MM.1S (cell line): Measurements from ENCODE around the gene PDGFA.

ENCODE experiments used
- EZH2phosphoT487 ChIP-seq: fragments of 300-600 bp; sonication (generic); IDR thresholded peaks from 2 replicates; pipeline ENCODE4 v1.6.1; 2018; ENCODE audit warnings: antibody characterized with exemption, low read length
- TF ChIP-seq, protein P1 (sequence below): fragments of 300-600 bp; sonication (generic); IDR thresholded peaks from 2 replicates; pipeline ENCODE4 v1.5.1; 2016; ENCODE audit warnings: antibody characterized with exemption, low read length, mixed read lengths

GRCh38 chr7:512541-513311 lies 6.9 kb downstream of the PDGFA start:
- TF ChIP-seq, protein P1, sequence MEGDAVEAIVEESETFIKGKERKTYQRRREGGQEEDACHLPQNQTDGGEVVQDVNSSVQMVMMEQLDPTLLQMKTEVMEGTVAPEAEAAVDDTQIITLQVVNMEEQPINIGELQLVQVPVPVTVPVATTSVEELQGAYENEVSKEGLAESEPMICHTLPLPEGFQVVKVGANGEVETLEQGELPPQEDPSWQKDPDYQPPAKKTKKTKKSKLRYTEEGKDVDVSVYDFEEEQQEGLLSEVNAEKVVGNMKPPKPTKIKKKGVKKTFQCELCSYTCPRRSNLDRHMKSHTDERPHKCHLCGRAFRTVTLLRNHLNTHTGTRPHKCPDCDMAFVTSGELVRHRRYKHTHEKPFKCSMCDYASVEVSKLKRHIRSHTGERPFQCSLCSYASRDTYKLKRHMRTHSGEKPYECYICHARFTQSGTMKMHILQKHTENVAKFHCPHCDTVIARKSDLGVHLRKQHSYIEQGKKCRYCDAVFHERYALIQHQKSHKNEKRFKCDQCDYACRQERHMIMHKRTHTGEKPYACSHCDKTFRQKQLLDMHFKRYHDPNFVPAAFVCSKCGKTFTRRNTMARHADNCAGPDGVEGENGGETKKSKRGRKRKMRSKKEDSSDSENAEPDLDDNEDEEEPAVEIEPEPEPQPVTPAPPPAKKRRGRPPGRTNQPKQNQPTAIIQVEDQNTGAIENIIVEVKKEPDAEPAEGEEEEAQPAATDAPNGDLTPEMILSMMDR: no peak
- no peak for TF ChIP-seq EZH2phosphoT487
